ENCODE results near the gene LUM.

DNA sequence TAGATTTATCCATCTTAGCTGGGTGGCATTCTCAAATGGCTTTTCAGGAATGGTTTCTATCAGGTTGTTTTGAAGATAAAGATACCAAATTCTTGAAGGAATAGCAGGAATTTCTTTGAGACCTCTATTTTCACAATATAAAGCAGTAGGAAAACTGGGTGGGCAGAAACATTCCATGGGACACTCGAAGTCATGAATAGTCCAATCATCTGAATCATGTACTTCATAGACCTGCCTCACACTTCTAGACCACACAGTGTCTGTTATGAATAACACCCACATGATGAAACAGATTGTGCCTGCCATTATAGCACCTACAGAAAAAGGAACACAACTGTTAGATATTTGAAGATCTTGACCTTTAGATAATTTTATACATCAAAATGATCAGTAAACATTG, 55.3 kb downstream of the LUM start:
- no peak for TF ChIP-seq EZH2 (IDR thresholded peaks at IDR 0.05; ENCODE audit: borderline replicate concordance)
- TF ChIP-seq, protein P1, sequence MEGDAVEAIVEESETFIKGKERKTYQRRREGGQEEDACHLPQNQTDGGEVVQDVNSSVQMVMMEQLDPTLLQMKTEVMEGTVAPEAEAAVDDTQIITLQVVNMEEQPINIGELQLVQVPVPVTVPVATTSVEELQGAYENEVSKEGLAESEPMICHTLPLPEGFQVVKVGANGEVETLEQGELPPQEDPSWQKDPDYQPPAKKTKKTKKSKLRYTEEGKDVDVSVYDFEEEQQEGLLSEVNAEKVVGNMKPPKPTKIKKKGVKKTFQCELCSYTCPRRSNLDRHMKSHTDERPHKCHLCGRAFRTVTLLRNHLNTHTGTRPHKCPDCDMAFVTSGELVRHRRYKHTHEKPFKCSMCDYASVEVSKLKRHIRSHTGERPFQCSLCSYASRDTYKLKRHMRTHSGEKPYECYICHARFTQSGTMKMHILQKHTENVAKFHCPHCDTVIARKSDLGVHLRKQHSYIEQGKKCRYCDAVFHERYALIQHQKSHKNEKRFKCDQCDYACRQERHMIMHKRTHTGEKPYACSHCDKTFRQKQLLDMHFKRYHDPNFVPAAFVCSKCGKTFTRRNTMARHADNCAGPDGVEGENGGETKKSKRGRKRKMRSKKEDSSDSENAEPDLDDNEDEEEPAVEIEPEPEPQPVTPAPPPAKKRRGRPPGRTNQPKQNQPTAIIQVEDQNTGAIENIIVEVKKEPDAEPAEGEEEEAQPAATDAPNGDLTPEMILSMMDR (IDR thresholded peaks at IDR 0.05; ENCODE audit: poor library complexity): no peak
